ENCODE data around the gene FAM200A. TPM values are rescaled to one million over a fixed set of nuclear protein-coding genes. Genes with fewer than 3 reads are reported as not detected.

Gene FAM200A
- total RNA-seq (10 to 100 TPM in 1 of 2 donors, 1 to 10 TPM in 1; 4.8 to 10.1 TPM), polyA plus RNA-seq (1 to 10 TPM; 2.7 to 5.4 TPM)
- long read RNA-seq, donor 1, transcript FAM200A-202 (2 exons, 2,480 nt): major isoform, 15 of 16 reads
- long read RNA-seq, donor 1, partial matches to known transcripts: 0 of 16 reads
- long read RNA-seq, donor 1, other reads (novel, unspliced or antisense): 0 of 16 reads
- long read RNA-seq, donor 2, transcript FAM200A-202 (2 exons, 2,480 nt): major isoform, 6 of 7 reads
- long read RNA-seq, donor 2, partial matches to known transcripts: 0 of 7 reads
- long read RNA-seq, donor 2, other reads (novel, unspliced or antisense): 0 of 7 reads
- long read RNA-seq, donor 3, transcript FAM200A-202 (2 exons, 2,480 nt): major isoform, 9 of 9 reads
- long read RNA-seq, donor 3, partial matches to known transcripts: 0 of 9 reads
- long read RNA-seq, donor 3, other reads (novel, unspliced or antisense): 0 of 9 reads
- long read RNA-seq, donor 4, partial matches to known transcripts: 0 of 2 reads
- long read RNA-seq, donor 4, other reads (novel, unspliced or antisense): 0 of 2 reads
- long read RNA-seq, donor 5, transcript FAM200A-202 (2 exons, 2,480 nt): major isoform, 14 of 14 reads
- long read RNA-seq, donor 5, partial matches to known transcripts: 0 of 14 reads
- long read RNA-seq, donor 5, other reads (novel, unspliced or antisense): 0 of 14 reads

GRCh38 chr7:99551767-99552463 lies at the start of gene FAM200A:
FAM200A (minus strand) TSS chr7:99552114; CDS start chr7:99548407, 3,707 bp downstream.
- Histone ChIP-seq H3K9me3 (ENCODE audit: control insufficient read depth in 4 of 4, insufficient read depth in 3 of 4, low read length in 3 of 4) (peaks cover 0 to 4% (median 0%) of the 10 kb centered on the region in 4 donors), H3K27me3 (ENCODE audit: control insufficient read depth in 3 of 3, insufficient read depth in 3 of 3, low read length in 2 of 3) (no peaks in the 10 kb centered on the region), H3K27ac (ENCODE audit: low read depth in 1 of 2, low read length in 1 of 2) (peak within 1 kb of the TSS; percentile 96 to 97), H3K4me3 (peak within 1 kb of the TSS; percentile 100), H3K36me3 (ENCODE audit: control insufficient read depth in 4 of 4, insufficient read depth in 4 of 4, low read length in 4 of 4) (peaks cover 3 to 27% (median 18%) of the 10 kb centered on the region in 4 donors), H3K4me1 (ENCODE audit: control insufficient read depth in 5 of 5, insufficient read depth in 5 of 5, low read length in 5 of 5) (peaks cover 0 to 12% (median 0%) of the 10 kb centered on the region in 5 donors), H3K9ac (ENCODE audit: insufficient read depth in 1 of 2, low read length in 2 of 2) (peak within 1 kb of the TSS; percentile 96 to 98)
- TF ChIP-seq CTCF (IDR thresholded peaks at IDR 0.05; ENCODE audit: control extremely low read depth, extremely low read depth): no peak
- WGBS, 2 donors: 0 to 1% methylated on average over 37 of the region's 37 CpGs
- ATAC-seq (ENCODE audit: insufficient read depth, low FRiP score): peak; percentile 94
- peak; percentile 94 to 99 (median 95) for DNase-seq

- no peaks in the 10 kb centered on the region for H3K36me3 ChIP-seq (ENCODE audit: control insufficient read depth in 4 of 4, insufficient read depth in 4 of 4, low read length in 4 of 4)
- WGBS, 2 donors: 69 to 88% methylated on average over 4 of the region's 4 CpGs
- no peak for DNase-seq
- H3K9ac ChIP-seq (ENCODE audit: insufficient read depth in 1 of 2, low read length in 2 of 2): no peak overlapping the region
- no peaks in the 10 kb centered on the region for H3K27me3 ChIP-seq (ENCODE audit: control insufficient read depth in 3 of 3, insufficient read depth in 3 of 3, low read length in 2 of 3)
- TF ChIP-seq CTCF (IDR thresholded peaks at IDR 0.05; ENCODE audit: control extremely low read depth, extremely low read depth): no peak
- H3K27ac ChIP-seq (ENCODE audit: low read depth in 1 of 2, low read length in 1 of 2): no peak overlapping the region
- no peaks in the 10 kb centered on the region for H3K4me1 ChIP-seq (ENCODE audit: control insufficient read depth in 5 of 5, insufficient read depth in 5 of 5, low read length in 5 of 5)
- no peak for ATAC-seq (ENCODE audit: insufficient read depth, low FRiP score)
- peaks cover 0 to 2% (median 0%) of the 10 kb centered on the region in 4 donors for H3K9me3 ChIP-seq (ENCODE audit: control insufficient read depth in 4 of 4, insufficient read depth in 3 of 4, low read length in 3 of 4)
- H3K4me3 ChIP-seq: no peak overlapping the region
Measured at GRCh38 chr7:99599836-99600235, 47.9 kb upstream of the FAM200A start.

- Histone ChIP-seq H3K9ac (ENCODE audit: insufficient read depth in 1 of 2, low read length in 2 of 2) (no peak within 1 kb of the TSS), H3K36me3 (ENCODE audit: control insufficient read depth in 4 of 4, insufficient read depth in 4 of 4, low read length in 4 of 4) (no peaks in the 10 kb centered on the region), H3K27me3 (ENCODE audit: control insufficient read depth in 3 of 3, insufficient read depth in 3 of 3, low read length in 2 of 3) (no peaks in the 10 kb centered on the region), H3K4me1 (ENCODE audit: control insufficient read depth in 5 of 5, insufficient read depth in 5 of 5, low read length in 5 of 5) (no peaks in the 10 kb centered on the region), H3K9me3 (ENCODE audit: control insufficient read depth in 4 of 4, insufficient read depth in 3 of 4, low read length in 3 of 4) (peaks cover 0 to 2% (median 0%) of the 10 kb centered on the region in 4 donors), H3K27ac (ENCODE audit: low read depth in 1 of 2, low read length in 1 of 2) (no peak within 1 kb of the TSS), H3K4me3 (no peak within 1 kb of the TSS)
- TF ChIP-seq CTCF (IDR thresholded peaks at IDR 0.05; ENCODE audit: control extremely low read depth, extremely low read depth): no peak
- ATAC-seq (ENCODE audit: insufficient read depth, low FRiP score) (no peak), DNase-seq (no peak)
- 63 to 72% methylated on average over 34 of the region's 34 CpGs for WGBS, 2 donors
Measured at GRCh38 chr7:99597762-99598501, 46.0 kb upstream of the FAM200A start, which contains the start of gene TMEM225B. TMEM225B (plus strand) TSS chr7:99598267; CDS start chr7:99604389, 6,122 bp downstream.

All from lung (tissue), 16 donors.